NT2/D1 (cell line): Measurements from ENCODE around the gene B4GALNT4.

Experiments used
- SUZ12 ChIP-seq: IDR thresholded peaks from 2 replicates; pipeline ENCODE4 v1.6.1; 2011; ENCODE audit not compliant: insufficient read length, insufficient read depth; ENCODE audit errors: extremely low read depth
- YY1 ChIP-seq: IDR thresholded peaks from 2 replicates; pipeline ENCODE4 v1.6.1; 2011; ENCODE audit not compliant: insufficient read length, insufficient read depth

DNA sequence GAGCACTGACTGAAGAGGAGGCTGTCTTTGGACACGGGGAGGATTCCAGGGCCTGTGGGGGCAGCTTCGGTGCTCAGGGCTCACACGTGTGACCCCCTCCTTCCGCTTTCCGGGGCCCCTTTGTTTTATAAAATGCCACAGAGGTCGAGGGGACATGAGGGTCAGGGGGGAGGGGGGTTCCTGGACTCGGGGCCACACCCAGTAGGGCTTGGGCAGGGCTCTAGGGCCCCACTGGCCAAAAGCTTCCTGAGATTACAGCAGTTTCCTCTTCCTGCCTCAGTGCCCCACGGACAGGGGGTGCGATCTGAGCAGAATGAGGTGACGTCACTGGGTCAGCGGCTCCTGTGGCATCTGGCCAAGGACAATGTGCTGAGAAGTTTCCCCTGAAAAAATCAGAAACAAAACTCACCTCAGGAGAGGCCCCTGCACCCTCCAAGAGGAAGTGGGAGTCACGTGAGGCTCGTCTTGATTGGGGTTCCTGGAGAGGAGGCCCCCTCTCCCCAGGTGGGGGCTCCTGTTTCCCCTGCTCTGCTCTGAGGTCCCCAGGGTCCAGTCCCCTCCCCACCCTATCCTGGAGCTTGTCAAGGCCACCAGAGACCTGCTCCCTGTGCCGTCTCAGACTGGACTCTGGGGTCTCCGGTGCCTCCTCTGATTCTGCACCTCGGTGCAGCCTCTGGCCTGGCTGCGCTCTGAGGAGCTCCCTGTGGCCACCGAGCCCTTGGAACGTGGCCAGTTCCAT lies 42.3 kb upstream of the B4GALNT4 start:
- no peak for TF ChIP-seq YY1
- TF ChIP-seq SUZ12, result no peak
